HG02678 (cell line): ENCODE data around the gene CHST11.
"Not testable (repeated sequence)": the region's sequence is repeated elsewhere in the genome, so short reads cannot be mapped to it uniquely, and the experiment has no call there.

ENCODE experiments used
- ATAC-seq: cut with Tn5 transposase; IDR thresholded peaks from one replicate; pipeline ENCODE4 v1.9.1; 2021; ENCODE audit warnings: mild to moderate bottlenecking, moderate library complexity; ENCODE audit not compliant: unreplicated experiment

CHST11 gene

DNA sequence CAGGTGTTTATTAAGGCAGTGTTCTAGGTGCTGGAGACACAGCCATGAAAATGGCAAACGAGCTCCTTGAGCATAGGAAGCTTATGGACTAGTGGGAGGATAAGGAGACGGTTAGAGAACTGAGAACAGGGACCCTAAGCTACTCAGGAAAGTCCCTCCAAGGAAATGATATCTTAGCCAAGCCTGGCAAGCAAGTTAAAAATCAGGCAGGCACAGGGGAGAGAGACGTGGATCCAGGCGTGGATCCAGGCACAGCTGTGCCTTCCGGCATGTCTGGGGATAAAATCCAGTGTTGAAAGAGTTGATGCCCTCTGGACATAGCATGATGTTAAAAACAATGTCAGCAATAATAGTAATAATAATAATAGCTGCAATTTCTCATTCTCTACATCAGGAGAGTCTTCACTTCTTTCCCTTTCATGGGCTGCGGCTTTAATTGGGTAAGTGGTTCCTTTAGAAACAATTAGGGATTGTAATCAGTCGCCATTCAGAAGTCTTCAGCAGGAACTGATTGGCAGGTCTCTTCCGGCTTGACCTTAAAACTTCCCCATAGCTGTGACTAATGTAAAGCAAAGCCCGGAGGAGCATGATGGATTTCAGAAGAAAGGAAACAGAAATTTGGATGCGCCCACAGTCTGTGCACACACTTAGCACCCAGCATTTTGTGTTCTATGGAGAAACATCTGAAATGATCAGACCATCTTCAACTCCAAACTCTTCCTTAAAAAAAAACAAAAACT, 271.1 kb downstream of the CHST11 start:
- ATAC-seq = no peak

DNA sequence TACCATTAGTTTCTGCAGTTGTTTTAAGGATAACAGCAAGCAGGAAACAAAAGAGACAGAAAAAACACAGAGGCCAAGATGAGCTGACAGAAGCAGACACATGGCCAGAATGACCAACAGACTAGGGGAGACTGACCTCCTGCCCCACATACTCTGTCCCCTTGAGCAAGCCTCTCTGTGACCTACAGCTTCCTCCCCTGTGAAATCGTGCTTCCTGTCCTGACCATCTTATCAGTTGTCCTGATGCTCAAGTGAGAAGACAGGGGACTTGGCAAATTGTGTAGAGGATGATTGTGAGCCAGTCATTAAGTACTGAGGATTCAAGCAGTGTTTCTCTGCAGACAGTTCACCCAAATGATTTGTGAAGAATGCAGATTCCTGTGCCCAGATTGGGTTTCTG, 272.3 kb downstream of the CHST11 start:
- ATAC-seq = no peak

GRCh38 chr12:104729610-104730446, 273.1 kb downstream of the CHST11 start:
- ATAC-seq = no peak

GRCh38 chr12:104730763-104731162, 274.0 kb downstream of the CHST11 start:
- ATAC-seq = no peak

- ATAC-seq = no peak
Observed at GRCh38 chr12:104733717-104734175, 277.0 kb downstream of the CHST11 start.

- no peak for ATAC-seq
Observed at GRCh38 chr12:104734541-104735095, 277.9 kb downstream of the CHST11 start.

- ATAC-seq = no peak
Observed at GRCh38 chr12:104735801-104736200, 279.1 kb downstream of the CHST11 start.

DNA sequence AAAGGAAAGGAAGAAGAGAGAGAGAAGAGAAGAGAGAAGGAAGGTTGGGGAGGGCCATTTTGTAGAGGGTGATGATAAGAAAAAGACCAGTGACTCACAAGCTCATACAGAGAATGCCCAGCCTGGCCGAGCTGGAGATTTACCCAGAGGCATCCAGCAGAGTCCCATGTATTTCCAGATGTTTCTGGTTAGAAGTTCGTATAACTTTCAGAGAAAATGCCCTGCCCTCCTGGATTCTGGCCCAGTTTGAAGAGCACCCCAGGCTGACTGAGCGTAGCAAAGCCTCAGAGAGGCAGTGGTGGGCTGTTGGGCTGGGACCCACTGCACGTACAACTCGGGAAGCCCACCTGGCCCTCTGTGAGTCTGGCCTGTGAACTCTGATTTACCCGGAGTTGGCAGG, 279.6 kb downstream of the CHST11 start:
- ATAC-seq = no peak

DNA sequence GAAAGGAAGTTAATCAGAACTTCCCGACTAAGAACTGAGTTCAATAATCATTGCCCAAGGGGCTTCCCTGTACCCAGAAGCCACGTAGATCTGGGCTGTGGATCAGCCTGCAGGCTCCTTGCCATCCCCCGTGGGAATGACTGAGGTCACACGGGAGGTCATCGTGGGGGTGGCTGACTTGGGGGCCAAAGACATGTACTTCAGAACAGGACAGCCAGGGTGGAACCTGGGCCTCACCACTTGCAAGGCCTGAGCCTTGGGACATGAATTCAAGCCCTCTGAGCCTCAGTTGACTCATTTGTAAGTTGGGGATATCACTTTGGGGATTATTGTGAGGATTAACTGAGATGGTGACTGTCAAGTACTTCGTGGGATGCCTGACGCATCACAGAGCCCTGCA, 280.4 kb downstream of the CHST11 start:
- no peak for ATAC-seq

GRCh38 chr12:104737791-104738301, 281.1 kb downstream of the CHST11 start:
- no peak for ATAC-seq

DNA sequence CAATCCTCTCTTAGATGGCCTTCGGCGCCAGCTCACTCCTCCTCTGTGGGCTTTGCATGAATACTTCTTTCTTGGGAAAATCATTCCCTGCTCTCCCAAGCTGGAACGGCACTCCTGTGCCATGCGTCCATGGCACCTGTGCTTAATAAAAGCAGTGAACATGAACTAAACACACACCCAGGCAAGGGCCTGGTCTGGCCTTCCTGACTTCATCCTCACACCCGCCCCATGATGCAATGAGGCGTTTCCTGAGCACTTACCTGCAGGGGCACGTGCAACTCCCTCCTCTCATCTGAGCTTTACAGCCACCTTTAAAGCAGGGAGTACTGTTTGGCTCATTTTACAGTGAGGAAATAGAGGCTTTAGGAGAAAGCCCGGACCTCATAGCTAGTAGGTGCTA, 281.6 kb downstream of the CHST11 start:
- ATAC-seq = no peak

- ATAC-seq = no peak
Observed at GRCh38 chr12:104738776-104739642, 282.3 kb downstream of the CHST11 start.

DNA sequence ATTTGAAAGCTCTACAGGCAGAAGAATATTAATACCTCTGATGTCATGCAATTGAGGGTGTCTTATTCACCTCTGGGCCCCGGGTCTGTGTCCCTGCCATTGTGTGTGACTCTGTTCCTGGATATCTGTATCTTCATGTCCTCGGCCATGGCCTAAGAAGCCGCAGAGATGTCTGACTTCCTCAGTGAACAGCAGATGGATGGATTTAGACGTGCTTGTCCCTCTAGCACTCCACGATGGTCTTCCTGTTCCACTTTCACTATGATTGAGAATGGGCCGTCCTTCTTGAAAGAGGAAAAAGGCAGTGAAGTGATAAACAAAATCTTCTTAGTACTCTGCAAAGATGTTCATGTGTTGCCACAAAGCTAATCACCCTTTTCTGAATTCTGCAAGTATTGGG, 283.9 kb downstream of the CHST11 start:
- ATAC-seq = peak; percentile 65

GRCh38 chr12:104741077-104741476, 284.3 kb downstream of the CHST11 start:
- peak; percentile 13 for ATAC-seq

GRCh38 chr12:104741497-104742367, 285.0 kb downstream of the CHST11 start:
- no peak for ATAC-seq

DNA sequence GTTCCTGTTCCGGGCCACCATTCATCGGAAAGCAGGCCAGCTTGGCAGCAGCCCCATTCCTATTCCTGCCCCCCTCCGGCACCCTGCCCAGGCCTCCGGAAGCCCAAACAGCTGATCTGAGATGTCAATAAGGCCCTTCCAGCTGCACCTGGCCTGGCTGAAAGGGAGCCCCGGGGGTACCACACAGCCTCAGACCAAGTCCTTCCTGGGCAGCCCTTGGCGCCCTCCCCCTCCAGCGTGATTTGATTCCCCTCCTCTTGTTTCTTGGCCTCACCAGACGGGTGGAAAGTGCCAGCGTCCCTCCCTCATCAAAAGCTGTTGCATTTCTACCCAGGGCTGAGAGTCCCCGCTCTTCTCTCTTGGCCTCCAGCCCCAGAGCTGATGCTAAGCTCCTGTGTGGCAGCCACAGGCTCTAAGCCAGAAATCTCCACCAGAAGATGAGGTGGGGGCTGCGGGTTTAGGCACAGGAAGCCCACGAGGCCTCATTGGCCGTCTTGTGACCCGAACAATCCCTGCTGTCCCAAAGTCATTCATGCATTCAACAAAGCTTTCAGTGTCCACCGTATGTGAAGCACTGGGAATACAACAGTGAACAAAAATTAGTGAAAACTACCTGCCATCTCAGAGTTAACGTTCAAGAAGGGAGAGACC, 285.9 kb downstream of the CHST11 start:
- ATAC-seq = no peak

GRCh38 chr12:104743202-104743580, 286.4 kb downstream of the CHST11 start:
- no peak for ATAC-seq

GRCh38 chr12:104743753-104744548, 287.2 kb downstream of the CHST11 start:
- ATAC-seq = not testable (repeated sequence)
